ENCODE data around the gene ATG4D. TPM values are rescaled to one million over a fixed set of nuclear protein-coding genes. Genes with fewer than 3 reads are reported as not detected.

The ATG4D gene
- total RNA-seq, 2 donors from 2014 or later: 27.4 to 37.8 TPM

- no peak overlapping the region for H3K4me3 Mint-ChIP-seq
- H3K9me3 Mint-ChIP-seq: no peaks in the 10 kb centered on the region
- H3K27ac Mint-ChIP-seq: no peak overlapping the region
- H3K4me1 Mint-ChIP-seq: peaks cover 7% of the 10 kb centered on the region
- H3K36me3 Mint-ChIP-seq (ENCODE audit: low read depth): peaks cover 91% of the 10 kb centered on the region
- ATAC-seq (replicated peaks): peak; percentile 44
- no peaks in the 10 kb centered on the region for H3K27me3 Mint-ChIP-seq
These were observed 8.9 kb downstream of the ATG4D start for GRCh38 chr19:10552510-10553053.

- Mint-ChIP-seq H3K36me3 (ENCODE audit: low read depth) (peaks cover 95% of the 10 kb centered on the region), H3K27me3 (no peaks in the 10 kb centered on the region), H3K4me3 (peak overlapping the region; percentile 48), H3K9me3 (no peaks in the 10 kb centered on the region), H3K27ac (peak overlapping the region; percentile 76), H3K4me1 (peaks cover 7% of the 10 kb centered on the region)
- no peak for ATAC-seq (replicated peaks)
These were observed 9.5 kb downstream of the ATG4D start for GRCh38 chr19:10553087-10553667.

GRCh38 chr19:10553943-10554381 is 10.3 kb downstream of the ATG4D start:
- H3K4me1 Mint-ChIP-seq: peaks cover 7% of the 10 kb centered on the region
- peaks cover 95% of the 10 kb centered on the region for H3K36me3 Mint-ChIP-seq (ENCODE audit: low read depth)
- H3K27me3 Mint-ChIP-seq: no peaks in the 10 kb centered on the region
- H3K27ac Mint-ChIP-seq: peak overlapping the region; percentile 76
- peak; percentile 69 for ATAC-seq (replicated peaks)
- H3K9me3 Mint-ChIP-seq: no peaks in the 10 kb centered on the region
- H3K4me3 Mint-ChIP-seq: peak overlapping the region; percentile 48

- H3K9me3 Mint-ChIP-seq: no peaks in the 10 kb centered on the region
- H3K27me3 Mint-ChIP-seq: no peaks in the 10 kb centered on the region
- peak overlapping the region; percentile 48 for H3K4me3 Mint-ChIP-seq
- ATAC-seq (replicated peaks): no peak
- H3K4me1 Mint-ChIP-seq: peaks cover 7% of the 10 kb centered on the region
- H3K27ac Mint-ChIP-seq: peak overlapping the region; percentile 76
- H3K36me3 Mint-ChIP-seq (ENCODE audit: low read depth): peaks cover 95% of the 10 kb centered on the region
These were observed 11.3 kb downstream of the ATG4D start for GRCh38 chr19:10554760-10555609.

GRCh38 chr19:10555610-10555973 is 11.9 kb downstream of the ATG4D start:
- no peak for ATAC-seq (replicated peaks)
- Mint-ChIP-seq H3K4me1 (peaks cover 7% of the 10 kb centered on the region), H3K36me3 (ENCODE audit: low read depth) (peaks cover 95% of the 10 kb centered on the region), H3K27me3 (no peaks in the 10 kb centered on the region), H3K4me3 (no peak overlapping the region), H3K9me3 (no peaks in the 10 kb centered on the region), H3K27ac (peak overlapping the region; percentile 54)

DNA sequence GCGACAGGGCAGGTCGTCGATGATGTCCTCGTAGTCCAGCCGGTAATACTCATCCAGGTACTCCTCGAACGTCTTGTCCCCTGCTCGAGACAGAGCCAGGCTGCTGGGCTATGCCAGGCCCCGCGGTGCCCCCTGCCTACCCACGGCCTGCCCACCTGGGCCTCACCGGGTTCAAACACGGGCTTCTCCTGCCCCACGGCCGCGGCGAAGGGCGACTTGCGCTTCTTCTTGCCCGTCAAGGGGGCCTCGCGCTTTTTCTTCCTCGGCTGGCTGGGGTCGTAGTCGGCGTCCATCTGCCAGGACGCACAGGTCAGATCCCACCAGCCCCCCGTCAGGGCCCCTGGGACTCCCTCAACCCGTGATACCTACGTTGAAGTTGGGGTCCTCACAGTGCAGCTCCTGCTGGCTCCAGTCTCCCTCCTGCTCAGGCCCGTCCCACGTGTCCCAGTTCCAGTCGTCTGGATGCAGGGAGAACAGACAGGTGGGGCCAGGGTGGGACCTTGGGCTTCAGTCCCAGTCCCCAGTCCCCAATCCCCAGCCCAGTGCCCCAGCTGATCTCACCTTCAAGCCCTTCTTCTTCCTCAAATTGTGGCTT is 14.0 kb downstream of the ATG4D start:
- H3K9me3 Mint-ChIP-seq: no peaks in the 10 kb centered on the region
- peak overlapping the region; percentile 63 for H3K27ac Mint-ChIP-seq
- no peak for ATAC-seq (replicated peaks)
- peaks cover 95% of the 10 kb centered on the region for H3K36me3 Mint-ChIP-seq (ENCODE audit: low read depth)
- H3K4me3 Mint-ChIP-seq: no peak overlapping the region
- H3K4me1 Mint-ChIP-seq: peaks cover 7% of the 10 kb centered on the region
- H3K27me3 Mint-ChIP-seq: no peaks in the 10 kb centered on the region

DNA sequence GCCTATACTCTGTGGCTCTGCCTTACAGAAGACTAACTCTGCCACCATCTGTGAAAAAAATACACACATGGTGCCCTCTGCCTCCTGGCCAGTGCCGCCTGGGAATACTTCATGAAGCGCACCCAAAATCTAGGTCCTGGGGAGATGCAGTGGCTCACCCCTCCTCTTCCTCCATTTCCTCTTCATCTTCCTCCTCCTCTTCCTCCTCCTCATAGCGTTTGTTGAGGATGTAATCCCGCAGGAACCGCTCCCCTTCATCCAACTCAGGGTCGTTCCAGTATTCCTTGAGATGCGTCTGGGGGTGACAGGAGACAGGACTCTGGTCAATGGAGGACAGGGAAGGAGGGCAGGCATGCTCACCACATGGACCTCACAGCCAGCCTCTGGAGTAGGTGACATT is 16.4 kb downstream of the ATG4D start:
- Mint-ChIP-seq H3K27ac (no peak overlapping the region), H3K4me1 (no peaks in the 10 kb centered on the region), H3K36me3 (ENCODE audit: low read depth) (peaks cover 86% of the 10 kb centered on the region), H3K4me3 (no peak overlapping the region), H3K9me3 (no peaks in the 10 kb centered on the region), H3K27me3 (no peaks in the 10 kb centered on the region)
- ATAC-seq (replicated peaks): no peak

DNA sequence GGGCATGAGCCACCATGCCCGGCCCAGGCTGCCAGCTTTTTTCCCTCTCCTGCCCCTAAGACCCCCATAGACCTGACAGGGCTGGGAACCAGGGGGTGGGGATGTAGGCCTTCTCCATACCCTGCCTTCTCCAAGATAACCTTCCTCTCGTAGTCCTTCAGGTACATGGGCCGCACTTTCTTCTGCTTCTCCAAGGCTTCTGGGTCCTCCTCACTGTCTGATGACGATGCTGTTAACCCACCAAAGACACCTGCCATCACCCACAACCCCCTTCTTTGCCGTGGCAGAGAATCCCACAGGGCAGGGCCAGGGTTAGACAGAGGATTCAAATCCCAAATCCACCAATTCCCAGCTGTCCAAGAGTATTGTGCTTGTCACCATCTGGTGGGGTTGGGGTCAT is 18.9 kb downstream of the ATG4D start:
- H3K27me3 Mint-ChIP-seq: no peaks in the 10 kb centered on the region
- no peak overlapping the region for H3K4me3 Mint-ChIP-seq
- H3K4me1 Mint-ChIP-seq: peaks cover 18% of the 10 kb centered on the region
- no peaks in the 10 kb centered on the region for H3K9me3 Mint-ChIP-seq
- no peak for ATAC-seq (replicated peaks)
- H3K27ac Mint-ChIP-seq: no peak overlapping the region
- peaks cover 91% of the 10 kb centered on the region for H3K36me3 Mint-ChIP-seq (ENCODE audit: low read depth)

DNA sequence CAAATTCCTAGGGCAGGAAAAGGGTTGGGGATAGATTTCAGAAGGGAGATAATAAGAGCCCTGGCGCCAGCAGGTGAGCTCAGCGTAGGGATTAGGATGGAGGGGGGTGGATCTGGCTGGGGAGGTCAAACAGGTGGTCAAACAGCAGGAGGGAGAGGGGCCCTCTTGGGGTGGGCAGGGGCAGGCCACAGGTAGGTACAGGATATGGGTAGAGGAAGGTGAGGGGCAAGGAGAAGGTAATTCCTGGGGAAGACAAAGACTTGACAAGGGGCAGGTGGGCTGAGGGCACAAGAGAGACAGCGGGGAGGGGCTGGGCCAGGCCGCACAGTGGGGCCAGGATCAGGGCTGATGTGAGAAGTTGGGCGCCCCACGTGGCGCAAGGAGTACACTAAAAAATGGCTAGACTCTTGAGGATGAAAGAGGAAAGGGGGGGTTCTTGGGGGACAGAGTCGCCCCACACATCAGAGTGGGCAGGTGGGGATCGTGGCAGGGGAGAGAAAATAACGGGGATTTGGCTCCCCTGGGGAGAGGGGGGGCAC is 21.4 kb downstream of the ATG4D start:
- H3K27ac Mint-ChIP-seq: peak overlapping the region; percentile 95
- peaks cover 74% of the 10 kb centered on the region for H3K36me3 Mint-ChIP-seq (ENCODE audit: low read depth)
- ATAC-seq (replicated peaks): no peak
- H3K9me3 Mint-ChIP-seq: no peaks in the 10 kb centered on the region
- no peaks in the 10 kb centered on the region for H3K27me3 Mint-ChIP-seq
- peak overlapping the region; percentile 98 for H3K4me3 Mint-ChIP-seq
- H3K4me1 Mint-ChIP-seq: peaks cover 23% of the 10 kb centered on the region

DNA sequence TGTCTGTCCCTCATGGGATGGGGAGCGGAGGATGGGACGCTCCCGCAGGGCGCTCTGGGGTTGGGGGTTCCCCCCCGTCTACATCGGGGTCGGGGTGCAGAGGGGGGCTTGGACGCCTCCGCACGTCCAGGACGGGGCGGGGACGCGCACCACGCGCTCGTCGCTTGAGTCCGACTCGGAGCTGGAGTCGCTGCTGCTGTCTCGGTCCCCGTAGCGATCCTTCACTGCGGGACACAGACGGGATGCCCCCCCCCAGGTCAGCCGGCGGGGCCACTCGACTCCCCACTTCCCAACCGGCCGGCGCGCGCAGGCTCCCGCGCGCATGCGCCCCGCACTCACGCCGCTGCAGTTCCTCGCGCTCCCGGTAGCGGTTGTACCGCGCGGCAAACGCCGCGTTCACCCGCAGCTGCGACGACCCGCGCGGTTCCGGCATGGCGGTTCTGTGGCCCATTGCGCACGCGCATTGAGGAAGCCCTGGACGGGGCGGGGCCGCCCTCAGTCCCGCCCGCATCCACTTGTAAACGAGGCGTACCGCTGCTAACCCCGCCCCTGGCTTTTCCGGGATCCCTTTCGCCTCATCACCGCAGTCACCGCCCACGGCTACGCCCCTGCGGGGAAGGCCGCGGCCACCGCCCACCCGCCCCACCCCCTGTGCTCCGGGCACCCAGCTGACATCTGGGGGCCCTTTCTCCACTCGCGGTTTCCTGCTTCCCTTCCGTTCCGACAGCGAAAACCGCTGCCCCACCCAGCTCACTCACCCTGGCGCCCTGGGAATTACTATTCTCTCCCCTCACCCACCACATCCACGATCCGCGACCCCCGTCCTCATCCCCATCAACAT is 22.1 kb downstream of the ATG4D start, which contains the start of gene KRI1:
TSS of gene KRI1 (minus strand) at position 444 of the 841 bp plus-strand sequence. CDS start at position 433, 11 bp downstream.
- H3K4me1 Mint-ChIP-seq: peaks cover 23% of the 10 kb centered on the region
- peak within 1 kb of the TSS; percentile 98 for H3K4me3 Mint-ChIP-seq
- H3K27me3 Mint-ChIP-seq: no peaks in the 10 kb centered on the region
- peaks cover 67% of the 10 kb centered on the region for H3K36me3 Mint-ChIP-seq (ENCODE audit: low read depth)
- no peaks in the 10 kb centered on the region for H3K9me3 Mint-ChIP-seq
- ATAC-seq (replicated peaks): peak; percentile 57
- H3K27ac Mint-ChIP-seq: peak within 1 kb of the TSS; percentile 95

DNA sequence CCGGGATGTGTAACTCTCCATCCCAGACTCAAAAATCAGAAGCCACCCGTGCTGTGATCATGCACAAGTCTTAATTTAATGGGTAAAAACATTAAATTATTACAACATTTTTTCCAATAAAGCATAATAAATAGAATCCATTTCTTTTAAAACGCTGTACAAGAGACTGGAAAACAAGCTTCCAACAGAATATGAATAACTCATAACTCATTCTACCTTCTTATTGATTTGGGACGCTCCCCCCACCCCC is 22.6 kb downstream of the ATG4D start:
- H3K27ac Mint-ChIP-seq: peak overlapping the region; percentile 95
- no peaks in the 10 kb centered on the region for H3K9me3 Mint-ChIP-seq
- ATAC-seq (replicated peaks): no peak
- peaks cover 23% of the 10 kb centered on the region for H3K4me1 Mint-ChIP-seq
- peaks cover 61% of the 10 kb centered on the region for H3K36me3 Mint-ChIP-seq (ENCODE audit: low read depth)
- no peaks in the 10 kb centered on the region for H3K27me3 Mint-ChIP-seq
- peak overlapping the region; percentile 98 for H3K4me3 Mint-ChIP-seq

GRCh38 chr19:10566658-10567410 is 23.1 kb downstream of the ATG4D start:
- peak; percentile 12 for ATAC-seq (replicated peaks)
- peak overlapping the region; percentile 95 for H3K27ac Mint-ChIP-seq

GRCh38 chr19:10567656-10568055 is 24.0 kb downstream of the ATG4D start:
- Mint-ChIP-seq H3K27me3 (no peaks in the 10 kb centered on the region), H3K9me3 (no peaks in the 10 kb centered on the region), H3K27ac (peak overlapping the region; percentile 95), H3K36me3 (ENCODE audit: low read depth) (peaks cover 48% of the 10 kb centered on the region), H3K4me1 (peaks cover 29% of the 10 kb centered on the region), H3K4me3 (peak overlapping the region; percentile 98)
- no peak for ATAC-seq (replicated peaks)

More at GRCh38 chr19:10566658-10567410, 23.1 kb downstream of the ATG4D start:
- Mint-ChIP-seq H3K9me3 (no peaks in the 10 kb centered on the region), H3K4me1 (peaks cover 23% of the 10 kb centered on the region), H3K36me3 (ENCODE audit: low read depth) (peaks cover 56% of the 10 kb centered on the region), H3K27me3 (no peaks in the 10 kb centered on the region), H3K4me3 (peak overlapping the region; percentile 98)
